Hippocampal formation (tissue), 2 donors: ENCODE data around the gene SCAND1.
"Not testable (repeated sequence)": the region's sequence is repeated elsewhere in the genome, so short reads cannot be mapped to it uniquely, and the experiment has no call there.

Source experiments
- DNase-seq, 2 donors: peaks; one replicate each; lab custom pipeline; 2025; lab: John Stamatoyannopoulos, UW

The SCAND1 gene

GRCh38 chr20:35959291-35959690 lies 5.0 kb upstream of the SCAND1 start:
- not testable (repeated sequence) for DNase-seq

GRCh38 chr20:35956616-35957015 lies 2.3 kb upstream of the SCAND1 start:
- DNase-seq = no peak

- DNase-seq = peak in 1 of 2 donors; percentile 52
Observed at GRCh38 chr20:35954907-35955251, 577 bp upstream of the SCAND1 start.

- peak in 1 of 2 donors; percentile 54 for DNase-seq
Observed at GRCh38 chr20:35953387-35954199, 709 bp downstream of the SCAND1 start.

GRCh38 chr20:35952480-35953386 lies 1.6 kb downstream of the SCAND1 start:
- DNase-seq = no peak

GRCh38 chr20:35952080-35952479 lies 2.2 kb downstream of the SCAND1 start:
- DNase-seq = not testable (repeated sequence)

- DNase-seq = no peak
Observed at GRCh38 chr20:35950093-35950492, 4.2 kb downstream of the SCAND1 start.

- DNase-seq = no peak
Observed at GRCh38 chr20:35947907-35948306, 6.4 kb downstream of the SCAND1 start.

GRCh38 chr20:35947489-35947888 lies 6.8 kb downstream of the SCAND1 start:
- peak in 1 of 2 donors; percentile 1 for DNase-seq

GRCh38 chr20:35942243-35942642 lies 12.1 kb downstream of the SCAND1 start:
- DNase-seq = no peak

GRCh38 chr20:35941620-35942019 lies 12.7 kb downstream of the SCAND1 start:
- no peak for DNase-seq

GRCh38 chr20:35939264-35939663 lies 15.0 kb downstream of the SCAND1 start:
- no peak for DNase-seq

- DNase-seq = no peak
Observed at GRCh38 chr20:35934050-35934449, 20.3 kb downstream of the SCAND1 start.

GRCh38 chr20:35929301-35929700 lies 25.0 kb downstream of the SCAND1 start:
- DNase-seq = no peak

- DNase-seq = no peak
Observed at GRCh38 chr20:35920523-35920922, 33.8 kb downstream of the SCAND1 start.

GRCh38 chr20:35918021-35918420 lies 36.3 kb downstream of the SCAND1 start:
- no peak for DNase-seq

GRCh38 chr20:35917077-35917476 lies 37.2 kb downstream of the SCAND1 start:
- DNase-seq = no peak

GRCh38 chr20:35912881-35913280 lies 41.4 kb downstream of the SCAND1 start:
- DNase-seq = no peak

GRCh38 chr20:35910254-35910653 lies 44.0 kb downstream of the SCAND1 start:
- no peak for DNase-seq

- no peak for DNase-seq
Observed at GRCh38 chr20:35909796-35910195, 44.5 kb downstream of the SCAND1 start.

GRCh38 chr20:35909176-35909575 lies 45.1 kb downstream of the SCAND1 start:
- no peak for DNase-seq

GRCh38 chr20:35908007-35908406 lies 46.3 kb downstream of the SCAND1 start:
- DNase-seq = no peak
